ENCODE results near the gene HSPA6.
"Not testable (repeated sequence)": the region's sequence is repeated elsewhere in the genome, so short reads cannot be mapped to it uniquely, and the experiment has no call there.

DNA sequence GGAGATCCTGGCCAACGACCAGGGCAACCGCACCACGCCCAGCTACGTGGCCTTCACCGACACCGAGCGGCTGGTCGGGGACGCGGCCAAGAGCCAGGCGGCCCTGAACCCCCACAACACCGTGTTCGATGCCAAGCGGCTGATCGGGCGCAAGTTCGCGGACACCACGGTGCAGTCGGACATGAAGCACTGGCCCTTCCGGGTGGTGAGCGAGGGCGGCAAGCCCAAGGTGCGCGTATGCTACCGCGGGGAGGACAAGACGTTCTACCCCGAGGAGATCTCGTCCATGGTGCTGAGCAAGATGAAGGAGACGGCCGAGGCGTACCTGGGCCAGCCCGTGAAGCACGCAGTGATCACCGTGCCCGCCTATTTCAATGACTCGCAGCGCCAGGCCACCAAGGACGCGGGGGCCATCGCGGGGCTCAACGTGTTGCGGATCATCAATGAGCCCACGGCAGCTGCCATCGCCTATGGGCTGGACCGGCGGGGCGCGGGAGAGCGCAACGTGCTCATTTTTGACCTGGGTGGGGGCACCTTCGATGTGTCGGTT, 477 bp downstream of the HSPA6 start:
- not testable (repeated sequence) for TF ChIP-seq POLR2A (IDR thresholded peaks at IDR 0.05)
- TF ChIP-seq, protein P1, sequence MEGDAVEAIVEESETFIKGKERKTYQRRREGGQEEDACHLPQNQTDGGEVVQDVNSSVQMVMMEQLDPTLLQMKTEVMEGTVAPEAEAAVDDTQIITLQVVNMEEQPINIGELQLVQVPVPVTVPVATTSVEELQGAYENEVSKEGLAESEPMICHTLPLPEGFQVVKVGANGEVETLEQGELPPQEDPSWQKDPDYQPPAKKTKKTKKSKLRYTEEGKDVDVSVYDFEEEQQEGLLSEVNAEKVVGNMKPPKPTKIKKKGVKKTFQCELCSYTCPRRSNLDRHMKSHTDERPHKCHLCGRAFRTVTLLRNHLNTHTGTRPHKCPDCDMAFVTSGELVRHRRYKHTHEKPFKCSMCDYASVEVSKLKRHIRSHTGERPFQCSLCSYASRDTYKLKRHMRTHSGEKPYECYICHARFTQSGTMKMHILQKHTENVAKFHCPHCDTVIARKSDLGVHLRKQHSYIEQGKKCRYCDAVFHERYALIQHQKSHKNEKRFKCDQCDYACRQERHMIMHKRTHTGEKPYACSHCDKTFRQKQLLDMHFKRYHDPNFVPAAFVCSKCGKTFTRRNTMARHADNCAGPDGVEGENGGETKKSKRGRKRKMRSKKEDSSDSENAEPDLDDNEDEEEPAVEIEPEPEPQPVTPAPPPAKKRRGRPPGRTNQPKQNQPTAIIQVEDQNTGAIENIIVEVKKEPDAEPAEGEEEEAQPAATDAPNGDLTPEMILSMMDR (IDR thresholded peaks at IDR 0.05): not testable (repeated sequence)

Measured in adrenal gland (tissue), 5 donors.